ENCODE data around the gene NDRG3.
"Not testable (repeated sequence)": the region's sequence is repeated elsewhere in the genome, so short reads cannot be mapped to it uniquely, and the experiment has no call there.

The NDRG3 gene

DNA sequence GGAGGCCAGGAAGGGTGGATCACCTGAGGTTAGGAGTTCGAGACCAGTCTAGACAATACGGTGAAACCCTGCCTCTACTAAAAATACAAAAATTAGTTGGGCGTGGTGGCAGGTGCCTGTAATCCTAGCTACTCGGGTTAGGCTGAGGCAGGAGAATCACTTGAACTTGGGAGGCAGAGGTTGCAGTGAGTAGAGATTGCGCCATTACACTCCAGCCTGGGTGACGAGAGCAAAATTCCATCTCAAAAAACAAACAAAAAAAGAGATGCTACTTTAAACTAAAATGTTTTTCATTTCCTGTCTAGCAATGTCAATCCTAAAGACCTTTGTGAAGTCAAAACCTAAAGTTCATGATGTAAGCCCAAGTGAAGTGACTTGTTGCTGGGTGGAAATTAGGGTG lies 14.8 kb upstream of the NDRG3 start:
- DNase-seq (ENCODE audit: low spot score) = no peak

GRCh38 chr20:36758276-36758675 lies 12.4 kb upstream of the NDRG3 start:
- no peak for DNase-seq (ENCODE audit: low spot score)

- no peak for DNase-seq (ENCODE audit: low spot score)
Measured at GRCh38 chr20:36756496-36756895, 10.6 kb upstream of the NDRG3 start.

DNA sequence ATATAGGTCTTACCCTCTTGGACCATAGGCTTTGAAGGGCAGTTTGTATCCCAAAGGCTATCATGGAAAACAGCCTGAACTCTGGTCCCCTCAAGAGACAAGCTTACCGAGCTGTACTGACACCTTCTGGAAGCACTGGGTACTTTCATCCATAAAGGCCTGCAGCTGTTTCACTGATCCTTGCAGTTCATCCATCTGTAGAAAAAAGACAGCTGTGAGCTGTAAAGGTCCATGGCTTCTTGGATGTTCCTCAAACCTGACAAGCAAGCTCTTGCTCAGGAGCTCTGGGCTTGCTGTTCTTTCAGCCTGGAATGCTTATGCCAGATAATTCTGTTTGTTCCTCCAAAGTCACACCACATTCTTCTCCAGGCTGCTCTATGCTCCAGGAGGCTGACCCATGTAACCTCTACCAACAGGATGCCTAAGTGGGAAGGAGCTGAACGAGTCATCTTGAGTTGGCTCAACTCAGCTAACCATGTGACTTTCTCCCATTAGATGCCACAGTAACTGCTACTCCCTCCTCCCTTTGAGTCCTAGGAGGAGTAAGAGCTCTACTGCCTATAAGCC lies 8.8 kb upstream of the NDRG3 start:
- peak; percentile 80 for DNase-seq (ENCODE audit: low spot score)

GRCh38 chr20:36752582-36752981 lies 6.7 kb upstream of the NDRG3 start:
- DNase-seq (ENCODE audit: low spot score) = no peak

- DNase-seq (ENCODE audit: low spot score) = no peak
Measured at GRCh38 chr20:36745234-36745926, 510 bp downstream of the NDRG3 start.

GRCh38 chr20:36744764-36745191 lies 1.1 kb downstream of the NDRG3 start:
- peak; percentile 75 for DNase-seq (ENCODE audit: low spot score)

- no peak for DNase-seq (ENCODE audit: low spot score)
Measured at GRCh38 chr20:36744243-36744642, 1.6 kb downstream of the NDRG3 start.

DNA sequence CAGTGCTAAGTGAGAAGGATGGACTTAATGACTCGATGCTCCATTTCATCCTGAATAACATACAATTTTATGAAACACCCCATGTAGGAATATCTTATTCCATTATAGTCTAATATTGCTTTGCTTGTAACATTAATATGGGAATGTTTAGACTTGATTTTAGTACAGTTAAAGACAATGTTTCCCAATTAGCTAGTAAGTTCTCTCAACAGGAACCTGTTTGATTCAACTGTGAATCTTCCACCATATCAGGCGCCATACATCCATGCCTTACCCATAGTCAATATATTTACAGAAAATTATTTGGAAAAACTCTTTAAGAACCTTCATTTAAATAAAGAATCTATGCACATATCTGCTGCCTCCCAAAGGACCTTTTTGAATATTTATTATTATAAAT lies 3.3 kb downstream of the NDRG3 start:
- DNase-seq (ENCODE audit: low spot score) = no peak

- DNase-seq (ENCODE audit: low spot score) = no peak
Measured at GRCh38 chr20:36741072-36741471, 4.8 kb downstream of the NDRG3 start.

GRCh38 chr20:36737183-36737499 lies 8.7 kb downstream of the NDRG3 start:
- no peak for DNase-seq (ENCODE audit: low spot score)

GRCh38 chr20:36736451-36737182 lies 9.3 kb downstream of the NDRG3 start:
- no peak for DNase-seq (ENCODE audit: low spot score)

GRCh38 chr20:36732456-36732855 lies 13.4 kb downstream of the NDRG3 start:
- no peak for DNase-seq (ENCODE audit: low spot score)

- DNase-seq (ENCODE audit: low spot score) = no peak
Measured at GRCh38 chr20:36728986-36729385, 16.9 kb downstream of the NDRG3 start.

- DNase-seq (ENCODE audit: low spot score) = peak; percentile 28
Measured at GRCh38 chr20:36726168-36726567, 19.7 kb downstream of the NDRG3 start.

GRCh38 chr20:36720510-36720909 lies 25.4 kb downstream of the NDRG3 start:
- no peak for DNase-seq (ENCODE audit: low spot score)

GRCh38 chr20:36717657-36718056 lies 28.2 kb downstream of the NDRG3 start:
- DNase-seq (ENCODE audit: low spot score) = no peak

DNA sequence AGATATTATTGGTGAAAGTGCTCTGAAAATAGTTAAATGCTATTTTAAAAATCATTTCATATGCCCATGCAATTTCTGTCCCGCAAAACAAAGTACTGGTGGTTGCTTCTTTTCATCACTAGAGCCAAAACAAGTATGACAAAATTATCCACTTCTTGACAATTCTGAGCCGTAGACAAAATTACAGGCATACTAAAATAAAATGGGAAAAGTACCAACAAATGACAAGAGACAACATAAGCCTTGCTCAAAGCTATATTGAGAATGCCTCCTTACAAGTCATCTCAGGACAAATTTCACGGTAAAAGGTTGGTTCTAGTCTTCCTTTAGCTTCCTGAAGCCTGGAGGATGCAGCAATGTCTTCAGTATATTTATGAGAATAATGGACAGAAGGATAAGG lies 28.9 kb downstream of the NDRG3 start:
- DNase-seq (ENCODE audit: low spot score) = no peak

GRCh38 chr20:36712775-36713174 lies 33.1 kb downstream of the NDRG3 start:
- DNase-seq (ENCODE audit: low spot score) = no peak

DNA sequence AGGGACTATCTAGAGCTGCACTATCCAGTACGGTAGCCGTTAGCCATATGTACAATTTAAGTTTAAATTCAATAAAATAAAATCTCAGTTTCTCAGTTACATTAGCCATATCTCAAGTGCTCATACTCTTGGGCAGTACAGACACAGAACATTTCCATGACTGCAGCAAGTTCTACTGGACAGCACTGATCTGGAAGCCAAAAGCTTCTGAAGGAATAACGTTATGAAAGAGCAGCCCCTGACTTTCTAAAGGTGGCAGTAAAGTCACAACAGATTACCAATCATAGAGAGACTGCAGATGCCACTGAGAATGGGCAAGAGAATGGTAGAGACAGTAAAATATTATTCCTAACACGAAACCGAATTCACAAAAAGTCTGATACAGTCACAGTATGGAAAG lies 36.8 kb downstream of the NDRG3 start:
- DNase-seq (ENCODE audit: low spot score) = no peak

DNA sequence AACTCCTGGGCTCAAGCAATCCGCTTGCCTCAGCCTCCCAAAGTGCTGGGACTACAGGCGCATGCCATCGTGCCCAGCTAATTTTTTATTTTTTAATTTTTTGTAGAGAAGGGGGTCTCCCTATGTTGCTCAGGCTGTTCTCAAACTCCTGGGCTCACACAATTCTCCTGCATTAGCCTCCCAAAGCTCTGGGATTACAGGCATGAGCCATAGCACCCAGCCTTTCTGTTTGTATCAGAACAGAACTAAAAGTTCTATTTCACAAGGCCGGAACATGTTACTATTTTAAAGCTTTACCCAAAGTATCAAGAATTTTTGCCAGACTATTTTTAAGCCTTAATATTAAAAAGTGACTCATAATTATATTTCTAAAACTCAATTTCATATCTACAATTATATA lies 42.4 kb downstream of the NDRG3 start:
- DNase-seq (ENCODE audit: low spot score) = no peak

DNA sequence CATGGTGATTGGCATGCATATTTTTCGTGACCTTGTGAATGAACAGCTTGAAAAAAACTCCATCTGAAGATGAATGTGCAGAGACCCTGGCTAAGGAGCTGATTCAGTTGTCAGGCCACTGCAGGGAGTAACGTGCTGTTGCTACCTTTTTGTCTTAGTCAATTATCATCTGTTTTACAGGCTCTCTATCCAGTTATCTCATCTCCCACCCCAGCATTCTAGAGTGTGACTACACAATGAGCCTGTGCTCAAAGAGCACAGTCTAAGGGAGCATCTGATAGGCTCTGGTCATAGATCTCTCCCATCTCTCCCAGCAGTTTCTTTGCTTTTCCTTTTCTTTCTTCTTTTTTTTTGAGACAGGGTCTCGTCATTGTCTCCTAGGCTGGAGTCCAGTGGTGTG lies 45.5 kb downstream of the NDRG3 start:
- no peak for DNase-seq (ENCODE audit: low spot score)

GRCh38 chr20:36695467-36695866 lies 50.4 kb downstream of the NDRG3 start:
- not testable (repeated sequence) for DNase-seq (ENCODE audit: low spot score)

DNA sequence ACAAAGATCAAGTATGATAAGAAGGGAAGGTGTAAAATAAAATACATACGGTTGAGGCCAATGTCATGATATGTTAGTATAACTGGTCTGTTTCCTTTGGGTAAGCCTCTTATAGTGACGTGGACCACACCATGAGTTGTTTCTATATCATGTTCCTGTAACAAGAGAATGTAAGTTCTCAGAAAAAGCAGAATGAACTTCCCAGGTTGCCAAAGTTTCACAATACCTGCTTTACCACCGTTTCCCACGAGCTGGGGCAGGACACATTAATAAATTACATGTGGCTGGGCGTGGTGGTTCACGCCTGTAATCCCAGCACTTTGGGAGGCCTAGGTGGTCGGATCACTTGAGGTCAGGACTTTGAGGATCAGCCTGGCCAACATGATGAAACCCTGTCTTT lies 57.3 kb downstream of the NDRG3 start:
- DNase-seq (ENCODE audit: low spot score) = no peak

Data from AG20443 (cell line).